ENCODE data around the gene MACROD2.

DNA sequence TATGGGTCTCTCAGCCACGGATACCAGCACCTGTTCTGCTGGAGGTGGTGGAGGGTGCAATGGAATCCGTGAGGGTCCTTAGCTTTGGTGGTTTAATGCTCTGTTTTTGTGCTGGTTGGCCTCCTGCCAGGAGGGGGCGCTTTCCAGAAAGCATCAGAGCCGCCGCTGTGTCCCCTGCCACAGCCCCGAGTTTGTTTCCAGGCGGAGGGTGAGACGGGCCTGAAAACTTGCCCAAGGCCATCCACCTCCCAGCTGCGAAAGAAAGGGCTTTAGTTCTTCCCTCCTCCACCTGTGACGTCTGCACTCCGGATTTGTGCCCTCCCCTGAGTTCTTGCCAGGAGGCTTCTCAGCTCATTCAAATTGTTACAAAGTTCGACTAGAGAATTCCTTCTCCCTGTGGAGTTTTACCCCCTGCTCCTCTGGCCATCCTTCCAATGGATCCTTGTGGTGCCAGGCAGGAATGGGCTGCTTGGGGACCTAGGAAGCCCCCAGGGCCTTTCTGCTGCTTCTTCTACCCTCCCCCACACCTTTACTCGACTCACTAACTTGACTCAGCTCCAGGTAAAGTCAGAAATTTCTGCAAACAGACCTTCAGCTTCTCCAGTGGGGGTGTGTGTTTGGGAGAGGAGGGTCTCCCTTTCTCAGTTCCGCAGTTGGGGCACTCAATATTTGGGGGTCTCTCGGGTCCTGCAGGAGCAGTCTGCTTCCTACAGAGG is 1704.3 kb downstream of the MACROD2 start:
- TF ChIP-seq CTCF (IDR thresholded peaks at IDR 0.05) (no peak), POLR2A (IDR thresholded peaks at IDR 0.05) (no peak), POLR2AphosphoS5 (IDR thresholded peaks at IDR 0.05) (no peak)
